HG03097 (cell line): ENCODE data around the gene EFNA4.
"Not testable (repeated sequence)": the region's sequence is repeated elsewhere in the genome, so short reads cannot be mapped to it uniquely, and the experiment has no call there.

Experiments
- ATAC-seq: cut with Tn5 transposase; IDR thresholded peaks from one replicate; pipeline ENCODE4 v1.9.1; 2021; ENCODE audit not compliant: unreplicated experiment, low FRiP score

EFNA4 gene

DNA sequence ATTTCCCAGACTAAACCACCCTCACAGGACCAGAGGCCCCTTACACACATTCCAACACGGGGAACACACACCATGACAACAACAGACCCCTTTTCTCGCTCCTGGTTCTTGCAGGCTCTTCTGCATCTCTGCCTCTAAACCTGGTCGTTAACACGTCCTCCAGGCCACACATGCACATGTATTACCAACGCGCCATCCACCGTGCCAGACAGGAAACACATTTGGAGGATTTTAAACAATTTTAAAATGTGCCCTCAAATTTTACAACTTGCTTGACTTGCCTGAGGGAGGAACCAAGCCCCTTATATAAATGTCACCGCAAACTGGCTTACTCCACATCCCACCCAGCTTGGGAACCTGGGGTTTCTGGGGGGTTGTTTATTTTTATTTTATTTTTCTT is 47.3 kb downstream of the EFNA4 start:
- no peak for ATAC-seq

DNA sequence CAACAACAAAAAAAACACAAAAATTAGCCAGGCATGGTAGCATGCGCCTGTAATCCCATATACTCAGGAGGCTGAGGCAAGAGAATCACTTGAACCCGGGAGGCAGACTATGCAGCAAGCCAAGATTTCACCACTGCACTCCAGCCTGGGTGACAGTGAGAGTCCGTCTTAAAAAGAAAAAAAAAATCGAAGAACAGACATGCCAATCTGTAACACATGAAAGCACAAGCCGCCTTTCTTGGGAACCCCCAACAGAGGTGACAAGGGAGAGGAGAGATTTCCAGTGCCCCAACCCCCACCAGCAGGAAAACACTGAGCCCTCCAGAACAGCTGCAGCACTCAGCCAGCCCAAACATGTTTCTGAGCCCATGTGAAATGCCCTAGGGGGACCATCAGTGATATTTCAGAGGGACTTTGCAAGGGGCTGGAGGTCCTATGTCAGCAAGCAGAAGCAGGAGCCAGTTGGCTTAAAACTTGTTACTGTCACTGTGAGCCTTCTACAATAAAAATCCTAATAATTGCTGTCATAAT is 50.0 kb downstream of the EFNA4 start:
- no peak for ATAC-seq

DNA sequence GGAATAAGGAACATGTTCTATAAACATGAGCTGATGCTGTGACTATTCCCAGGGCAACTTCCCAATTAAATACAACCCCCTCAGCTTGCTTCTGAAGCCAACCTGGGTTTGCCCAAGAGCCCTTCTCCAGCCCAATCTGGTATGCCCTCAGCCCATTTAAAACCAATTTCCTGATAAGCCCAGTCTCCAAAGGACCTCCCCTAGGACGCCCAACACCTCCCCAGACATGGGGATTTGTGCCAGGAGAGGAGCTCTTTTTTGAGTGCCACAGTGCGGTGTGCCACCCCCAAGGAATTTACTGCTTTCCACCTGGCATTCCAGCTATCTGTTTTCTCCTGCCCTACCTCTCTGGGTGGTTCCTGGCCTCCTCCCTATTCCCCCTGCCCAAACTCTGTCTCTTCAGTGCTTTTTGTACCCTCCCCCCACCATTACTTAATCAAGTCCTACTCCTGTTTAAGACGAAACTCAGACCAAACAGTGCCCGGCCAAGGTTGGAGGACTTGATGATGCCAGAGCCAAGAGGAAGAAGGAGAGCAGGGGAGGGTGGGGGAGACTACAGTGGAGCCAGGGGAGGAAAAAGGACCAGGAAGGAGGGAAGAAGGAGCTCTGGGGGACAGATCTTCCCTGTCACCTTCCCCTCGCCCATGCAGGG is 52.7 kb downstream of the EFNA4 start:
- ATAC-seq = no peak

DNA sequence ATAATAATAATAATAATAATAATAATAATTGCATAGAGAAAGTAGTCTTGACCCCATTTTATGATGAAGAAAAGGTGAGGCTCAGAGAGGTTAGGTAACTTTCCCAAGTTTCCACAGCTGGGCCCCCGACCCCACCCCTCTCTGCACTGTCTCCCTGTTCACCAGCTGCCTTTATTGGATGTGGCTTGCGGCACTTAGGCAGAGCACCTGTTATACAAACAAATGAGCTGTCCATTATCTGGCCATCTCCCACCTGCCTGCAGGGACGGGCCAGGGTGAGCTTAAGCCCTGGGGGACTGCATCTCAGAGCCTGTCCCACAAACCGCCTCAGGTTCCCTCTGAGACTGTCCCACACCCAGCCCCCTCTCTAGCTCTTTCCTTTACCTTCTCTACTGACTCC is 54.1 kb downstream of the EFNA4 start:
- ATAC-seq = no peak

DNA sequence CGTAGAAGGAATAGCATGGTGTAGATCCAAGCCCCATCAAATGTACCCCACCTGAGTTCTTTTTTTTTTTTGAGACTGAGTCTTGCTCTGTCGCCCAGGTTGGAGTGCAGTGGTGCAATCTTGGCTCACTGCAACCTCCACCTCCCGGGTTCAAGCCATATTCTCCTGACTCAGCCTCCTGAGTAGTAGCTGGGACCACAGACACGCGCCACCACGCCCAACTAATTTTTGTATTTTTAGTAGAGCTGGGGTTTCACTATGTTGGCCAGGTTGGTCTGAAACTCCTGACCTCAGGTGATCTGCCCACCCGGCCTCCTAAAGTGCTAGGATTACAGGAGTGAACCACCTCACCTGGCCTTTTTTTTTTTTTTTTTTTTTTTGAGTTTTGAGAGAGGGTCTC is 54.5 kb downstream of the EFNA4 start:
- ATAC-seq = not testable (repeated sequence)
